K562 (cell line): Measurements from ENCODE around the gene HACE1. TPM values are rescaled to one million over a fixed set of nuclear protein-coding genes. Genes with fewer than 3 reads are reported as not detected.

Source experiments
- ATAC-seq: fragments of 200-7000 bp; cut with Tn5 transposase; 3 replicates; pipeline ENCODE4 v1.9.1; 2020; ENCODE audit warnings: moderate library complexity
- BruUV-seq: library from RNA; stranded (reverse); fragments of 400-500 nt; replicated peaks from 2 replicates; lab custom pipeline; 2021; lab: Mats Ljungman, UMichigan
- CTCF ChIA-PET: fragments of 300-600 bp; formaldehyde crosslinking; extraction: SDS; loops from one replicate; lab custom pipeline; 2021; ENCODE audit warnings: low intra/inter-chr PET ratio; lab: Yijun Ruan, JAX
- POLR2A ChIA-PET: fragments of 300-600, 350-650 bp; sonication (Branson Sonifier 250); formaldehyde crosslinking; extraction: SDS; loops from one replicate; lab custom pipeline; 2021; ENCODE audit warnings: antibody characterized with exemption, inconsistent platforms; lab: Yijun Ruan, JAX
- DNase-seq, 4 experiments: peaks; one replicate each; pipeline versions ENCODE4 v3.0.0 to v3.0.0-alpha.2; 2011 to 2018; ENCODE audit warnings: low spot score in 3 of 4, mixed read lengths in 3 of 4; ENCODE audit errors: extremely low read depth in 1 of 4
- FAIRE-seq: peaks from 2 replicates; lab custom pipeline; 2011; peaks lifted over from hg19 to GRCh38; lab: Jason Lieb, UNC
- H2AFZ ChIP-seq: 2 replicates; pipeline ENCODE4 v1.6.0; 2011; ENCODE audit warnings: low read depth, low read length, control low read depth, inconsistent platforms
- H3K27ac ChIP-seq: fragments of 200-600 bp; 3 replicates; pipeline ENCODE4 v1.8.0; 2011; ENCODE audit warnings: low read depth, mild to moderate bottlenecking, control low read depth, inconsistent platforms, low read length, moderate library complexity, mixed read lengths; ENCODE audit errors: extremely low read depth
- H3K27me3 ChIP-seq, 2 experiments: fragments of 300-600 bp in 1 of 2; 2 replicates in 1 of 2; 3 replicates in 1 of 2; pipeline versions ENCODE4 v1.6.0 to v1.8.0; 2011; ENCODE audit warnings: inconsistent platforms in 2 of 2, low read length in 2 of 2, mild to moderate bottlenecking in 1 of 2, mixed read lengths in 1 of 2, moderate library complexity in 1 of 2; ENCODE audit not compliant: control insufficient read depth in 2 of 2, insufficient read depth in 2 of 2
- H3K36me3 ChIP-seq: fragments of 300-600 bp; 3 replicates; pipeline ENCODE4 v1.8.0; 2011; ENCODE audit warnings: mild to moderate bottlenecking, low read length, inconsistent platforms; ENCODE audit not compliant: control insufficient read depth, insufficient read depth
- H3K4me1 ChIP-seq, 2 experiments: fragments of 200-600 bp in 1 of 2; replicated peaks in 1 of 2; 2 replicates in 1 of 2; 3 replicates in 1 of 2; pipeline versions ENCODE4 v1.5.1 to v1.8.0; 2011; ENCODE audit warnings: inconsistent platforms in 2 of 2, low read length in 2 of 2, mild to moderate bottlenecking in 1 of 2, mixed read lengths in 1 of 2, moderate library complexity in 1 of 2; ENCODE audit not compliant: control insufficient read depth in 2 of 2, insufficient read depth in 2 of 2
- H3K4me2 ChIP-seq: 2 replicates; pipeline ENCODE4 v1.6.1; 2011; ENCODE audit warnings: low read length, control low read depth, inconsistent platforms, mixed read lengths; ENCODE audit not compliant: insufficient read depth
- H3K4me3 ChIP-seq: fragments of 200-600 bp; sonication (generic), shearing (Covaris generic); 2 replicates; pipeline ENCODE4 v1.5.1; 2016; ENCODE audit warnings: control low read depth, inconsistent platforms
- H3K79me2 ChIP-seq: fragments of 200-600 bp; 3 replicates; pipeline ENCODE4 v1.8.0; 2011; ENCODE audit warnings: low read length, inconsistent platforms; ENCODE audit not compliant: control insufficient read depth, insufficient read depth
- H3K9ac ChIP-seq, 2 experiments: 2 replicates each; pipeline versions ENCODE4 v1.6.0 to v1.6.1; 2011; ENCODE audit warnings: low read depth in 2 of 2, low read length in 2 of 2, control low read depth in 1 of 2, inconsistent platforms in 1 of 2, mild to moderate bottlenecking in 1 of 2, mixed read lengths in 1 of 2; ENCODE audit not compliant: insufficient read depth in 1 of 2
- H3K9me1 ChIP-seq: one replicate; pipeline ENCODE4 v1.6.0; 2011; ENCODE audit warnings: inconsistent platforms, mild to moderate bottlenecking, low read length, moderate library complexity; ENCODE audit not compliant: control insufficient read depth, insufficient read depth
- H3K9me3 ChIP-seq: replicated peaks from 2 replicates; pipeline ENCODE4 v1.5.1; 2011; ENCODE audit warnings: low read depth, low read length, inconsistent platforms; ENCODE audit not compliant: control insufficient read depth, insufficient read depth
- H4K20me1 ChIP-seq: replicated peaks from 2 replicates; pipeline ENCODE4 v1.6.1; 2011; ENCODE audit warnings: low read length, inconsistent platforms, mixed read lengths; ENCODE audit not compliant: control insufficient read depth, insufficient read depth
- BDP1 ChIP-seq: IDR thresholded peaks from 3 replicates; pipeline ENCODE4 v1.6.1; 2011; ENCODE audit not compliant: insufficient read length, insufficient read depth
- CAMTA2 ChIP-seq: fragments of 250-450 bp; sonication (Bioruptor Pico); conservative IDR thresholded peaks from 2 replicates; pipeline ENCODE4 v1.5.1; 2022
- CREB3 ChIP-seq: fragments of 450-650 bp; conservative IDR thresholded peaks from 2 replicates; pipeline ENCODE4 v1.6.1; 2016; ENCODE audit warnings: missing genetic modification characterization, low read depth, mild to moderate bottlenecking, missing compliant biosample characterization, moderate library complexity
- ESRRA ChIP-seq: fragments of 450-650 bp; IDR thresholded peaks from 2 replicates; pipeline ENCODE4 v1.6.1; 2014; ENCODE audit warnings: low read depth, mild to moderate bottlenecking, moderate library complexity, borderline replicate concordance
- FOSL1 ChIP-seq: fragments of 200-800 bp; sonication (Bioruptor generic); conservative IDR thresholded peaks from 2 replicates; pipeline ENCODE4 v1.6.1; 2016; ENCODE audit warnings: missing genetic modification characterization, missing compliant biosample characterization
- FOXJ3 ChIP-seq: sonication (generic); formaldehyde crosslinking; IDR thresholded peaks from 2 replicates; pipeline ENCODE4 v1.4.0; 2020; ENCODE audit warnings: mild to moderate bottlenecking, missing genetic modification reagents
- HMBOX1 ChIP-seq: sonication (generic); IDR thresholded peaks from 2 replicates; pipeline ENCODE4 v1.6.1; 2016
- SNRNP70 ChIP-seq: fragments of 200-400 bp; formaldehyde crosslinking; optimal IDR thresholded peaks from 2 replicates; pipeline ENCODE3; 2017; ENCODE audit warnings: low read depth, low read length
- SRSF3 ChIP-seq: fragments of 200-400 bp; formaldehyde crosslinking; IDR thresholded peaks from 2 replicates; pipeline ENCODE4 v1.6.1; 2016; ENCODE audit warnings: mild to moderate bottlenecking, low read length, moderate library complexity; ENCODE audit not compliant: insufficient read depth
- THAP7 ChIP-seq: fragments of 250-450 bp; sonication (Bioruptor Pico); IDR thresholded peaks from 2 replicates; pipeline ENCODE4 v1.5.0; 2021
- ZC3H8 ChIP-seq: fragments of 450-650 bp; IDR thresholded peaks from 2 replicates; pipeline ENCODE4 v1.6.1; 2017
- ZFP91 ChIP-seq: sonication (generic); formaldehyde crosslinking; IDR thresholded peaks from 2 replicates; pipeline ENCODE4 v1.8.0; 2022; ENCODE audit warnings: mild to moderate bottlenecking, missing genetic modification reagents
- ZNF408 ChIP-seq: fragments of 250-450 bp; sonication (Bioruptor Pico); IDR thresholded peaks from 2 replicates; pipeline ENCODE4 v1.4.0; 2020; ENCODE audit warnings: low read depth, mild to moderate bottlenecking, moderate library complexity
- in situ Hi-C: fragments of 300-500 bp; cut with MboI; formaldehyde crosslinking; loops from 4 replicates; pipeline ENCODE4 v1.15.0; 2018; ENCODE audit warnings: inconsistent platforms, mixed read lengths
- intact Hi-C: fragments of 100-400 bp; cut with micrococcal nuclease; formaldehyde crosslinking; loops from 2 replicates; pipeline ENCODE4 v1.14.2; 2022
- polyA plus RNA-seq, 8 experiments: library from polyadenylated mRNA; depleted of rRNA in 4 of 8; stranded (reverse) in 5 of 8; unstranded in 3 of 8; fragments of >200 nt; fragmentation: Nextera tagmentation in 2 of 8; fragmentation: Illumina TruSeq in 1 of 8; extraction: Ambion mirVana in 2 of 8; extraction: Trizol in 1 of 8; gene quantifications; 2 replicates each; pipeline versions ENCODE4 v1.2.1 to v1.2.3, GENCODE V29; 2011 to 2014; ENCODE audit warnings: inconsistent platforms in 1 of 8, missing spikeins in 1 of 8
- total RNA-seq, 7 experiments: library from RNA; depleted of rRNA in 6 of 7; stranded (reverse); fragments of >200 nt in 6 of 7; fragmentation: Illumina TruSeq in 2 of 7; extraction: Trizol in 2 of 7; gene quantifications; 2 replicates each; pipeline versions ENCODE4 v1.2.1 to v1.2.3, GENCODE V29; 2011 to 2021; ENCODE audit warnings: low replicate concordance in 1 of 7

The HACE1 gene
- total and polyA plus RNA-seq, 9 of the 15 experiments (the other 6 are each of a cell fraction or from before 2014, with no cell fraction given), result 3.6 to 19.9 (median 9.1) TPM

- TF ChIP-seq ZFP91 (CRISPR knock-in tag) (no peak), ZC3H8 (no peak), CREB3 (tag) (no peak), BDP1 (no peak), ESRRA (no peak), THAP7 (no peak), FOXJ3 (CRISPR knock-in tag) (no peak), HMBOX1 (no peak), SRSF3 (no peak), FOSL1 (tag) (no peak), ZNF408 (CRISPR knock-in tag) (no peak), CAMTA2 (CRISPR knock-in tag) (no peak), SNRNP70 (no peak)
- Histone ChIP-seq H3K27ac (no peak overlapping the region), H3K9ac (no peak overlapping the region), H3K27me3 (no peaks in the 10 kb centered on the region), H3K9me1 (no peaks in the 10 kb centered on the region), H3K79me2 (no peaks in the 10 kb centered on the region), H3K4me3 (no peak overlapping the region), H3K4me1 (no peaks in the 10 kb centered on the region), H3K36me3 (peaks cover 11% of the 10 kb centered on the region; the same call in 2 of the 3 replicates), H2AFZ (no peak overlapping the region), H3K9me3 (no peaks in the 10 kb centered on the region), H4K20me1 (no peaks in the 10 kb centered on the region), H3K4me2 (no peak overlapping the region)
- intact Hi-C loops, result no loop called here
- no peak for ATAC-seq
- CTCF ChIA-PET, result no interaction called here
- FAIRE-seq, result no peak
- in situ Hi-C loops, result no loop called here
- no peak for DNase-seq
- BruUV-seq, result no TSS peak
- POLR2A ChIA-PET, result no interaction called here
Observed at GRCh38 chr6:104835782-104836181, 23.9 kb downstream of the HACE1 start.
